HG03095 (cell line): ENCODE data around the gene PTGDR.

Experiments
- ATAC-seq: cut with Tn5 transposase; IDR thresholded peaks from one replicate; pipeline ENCODE4 v1.9.1; 2021; ENCODE audit warnings: moderate library complexity; ENCODE audit not compliant: unreplicated experiment

The PTGDR gene, protein sequence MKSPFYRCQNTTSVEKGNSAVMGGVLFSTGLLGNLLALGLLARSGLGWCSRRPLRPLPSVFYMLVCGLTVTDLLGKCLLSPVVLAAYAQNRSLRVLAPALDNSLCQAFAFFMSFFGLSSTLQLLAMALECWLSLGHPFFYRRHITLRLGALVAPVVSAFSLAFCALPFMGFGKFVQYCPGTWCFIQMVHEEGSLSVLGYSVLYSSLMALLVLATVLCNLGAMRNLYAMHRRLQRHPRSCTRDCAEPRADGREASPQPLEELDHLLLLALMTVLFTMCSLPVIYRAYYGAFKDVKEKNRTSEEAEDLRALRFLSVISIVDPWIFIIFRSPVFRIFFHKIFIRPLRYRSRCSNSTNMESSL

GRCh38 chr14:52267501-52268278 is at the start of gene PTGDR:
TSS of gene PTGDR (plus strand) at chr14:52267698. CDS start at chr14:52267815, 117 bp downstream.
- no peak for ATAC-seq

DNA sequence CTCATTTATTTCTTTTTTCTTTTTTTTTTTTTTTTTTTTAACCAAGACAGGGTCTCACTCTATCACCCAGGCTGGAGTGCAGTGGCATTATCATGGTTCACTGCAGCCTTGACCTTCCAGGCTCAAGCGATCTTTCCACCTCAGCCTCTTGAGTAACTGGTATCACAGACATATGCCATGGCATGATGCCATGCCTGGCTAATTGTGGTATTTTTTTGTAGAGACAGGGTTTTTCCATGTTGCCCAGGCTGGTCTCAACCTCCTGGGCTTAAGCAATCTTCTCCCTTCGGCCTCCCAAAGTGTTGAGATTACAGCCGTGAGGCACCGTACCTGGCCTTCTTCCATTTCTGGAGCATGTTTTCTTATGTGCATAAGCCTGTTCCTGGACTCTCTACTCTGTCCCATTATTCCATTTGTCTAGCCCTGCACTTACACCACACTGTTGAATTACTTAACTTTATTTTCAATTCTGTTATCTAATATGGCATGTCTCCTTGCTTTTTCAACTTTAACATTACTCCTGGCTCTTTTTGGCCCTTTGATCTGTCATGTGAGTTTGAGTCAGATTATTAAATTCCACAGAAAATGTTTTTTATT is 47.9 kb upstream of the PTGDR start:
- no peak for ATAC-seq

DNA sequence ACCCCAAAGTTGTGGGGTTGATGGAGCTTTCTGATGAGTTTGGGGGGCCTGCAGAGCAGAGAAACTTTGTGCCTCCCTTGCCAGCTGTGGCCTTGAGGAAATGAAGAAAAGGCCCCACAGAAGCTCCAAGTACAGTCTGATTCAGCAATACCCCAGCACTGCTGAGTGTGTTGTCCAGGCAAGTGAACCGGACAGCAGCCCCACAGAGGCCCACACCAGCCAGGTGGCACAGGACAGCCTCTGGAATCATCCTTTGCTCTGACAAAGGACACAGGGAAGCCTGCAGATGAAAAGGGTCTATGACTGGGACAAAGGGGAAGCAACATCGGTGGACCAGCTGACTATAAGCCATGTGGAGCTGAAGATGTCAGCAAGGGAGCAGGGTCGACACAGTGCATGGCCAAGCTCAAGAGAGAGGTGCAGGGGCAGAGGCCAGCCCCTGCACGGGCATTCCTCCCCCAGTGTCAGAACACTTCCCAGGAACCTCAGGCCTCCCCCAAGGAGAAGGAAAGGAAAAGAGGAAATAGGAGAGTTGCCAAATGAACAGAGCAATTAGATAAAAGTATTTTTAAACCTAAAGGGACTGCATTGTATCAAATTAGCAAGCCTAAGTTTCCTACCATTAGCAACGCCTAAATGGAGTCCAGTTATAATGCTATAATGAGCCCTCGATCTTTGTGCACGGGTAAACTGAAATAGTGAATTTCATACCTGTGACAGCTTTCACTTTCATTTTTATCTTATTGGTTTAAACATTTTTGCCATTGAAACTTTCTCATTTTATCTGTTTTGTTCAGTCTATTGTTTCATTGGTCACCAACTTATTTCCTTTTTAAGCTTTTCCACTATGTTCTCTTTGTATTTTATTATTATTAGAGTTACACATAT is 46.3 kb upstream of the PTGDR start:
- no peak for ATAC-seq

- no peak for ATAC-seq
Measured at GRCh38 chr14:52222901-52223300, 44.6 kb upstream of the PTGDR start.

GRCh38 chr14:52227619-52228222 is 39.8 kb upstream of the PTGDR start:
- no peak for ATAC-seq

DNA sequence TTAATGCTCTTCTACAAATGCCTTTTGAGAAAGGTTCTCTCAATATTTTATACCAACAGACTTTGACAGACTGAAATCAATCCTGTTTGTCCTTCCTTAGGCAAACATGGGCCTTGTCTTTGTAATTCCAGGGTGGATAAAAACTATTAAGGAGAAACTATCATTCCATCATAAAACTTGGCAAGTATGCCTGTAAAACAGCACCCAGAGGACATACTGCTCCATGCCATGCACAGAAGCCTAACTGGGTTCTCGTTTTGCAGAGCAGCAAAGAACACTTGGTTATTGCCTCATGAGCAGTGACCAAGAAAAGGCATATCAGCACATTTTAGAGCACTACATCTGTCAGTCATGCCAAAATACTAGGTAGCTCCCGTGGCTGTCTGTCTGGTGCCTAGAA is 33.8 kb upstream of the PTGDR start:
- ATAC-seq: no peak

DNA sequence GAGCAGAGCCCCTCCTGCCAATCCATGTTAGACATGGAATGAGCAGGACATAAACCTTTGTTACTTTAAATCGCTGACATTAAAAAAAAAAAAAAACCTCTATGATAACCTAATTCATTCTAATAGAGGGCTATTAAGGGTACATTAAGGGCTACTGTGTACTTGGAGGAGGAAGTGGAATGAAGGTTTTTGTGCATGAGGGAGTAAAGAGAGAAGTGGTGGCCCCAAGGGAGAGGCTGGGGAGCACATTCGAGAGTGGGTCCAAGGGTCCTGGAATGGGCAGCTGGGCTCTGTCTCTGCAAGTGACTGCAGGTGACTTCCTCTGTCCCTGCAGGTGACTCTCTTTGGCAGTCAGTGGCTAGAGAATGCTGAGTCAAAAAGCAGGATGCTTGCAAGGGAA is 32.1 kb upstream of the PTGDR start:
- ATAC-seq: no peak

GRCh38 chr14:52235866-52236510 is 31.5 kb upstream of the PTGDR start:
- no peak for ATAC-seq

GRCh38 chr14:52238682-52239081 is 28.8 kb upstream of the PTGDR start:
- ATAC-seq: no peak

- no peak for ATAC-seq
Measured at GRCh38 chr14:52240623-52241022, 26.9 kb upstream of the PTGDR start.

DNA sequence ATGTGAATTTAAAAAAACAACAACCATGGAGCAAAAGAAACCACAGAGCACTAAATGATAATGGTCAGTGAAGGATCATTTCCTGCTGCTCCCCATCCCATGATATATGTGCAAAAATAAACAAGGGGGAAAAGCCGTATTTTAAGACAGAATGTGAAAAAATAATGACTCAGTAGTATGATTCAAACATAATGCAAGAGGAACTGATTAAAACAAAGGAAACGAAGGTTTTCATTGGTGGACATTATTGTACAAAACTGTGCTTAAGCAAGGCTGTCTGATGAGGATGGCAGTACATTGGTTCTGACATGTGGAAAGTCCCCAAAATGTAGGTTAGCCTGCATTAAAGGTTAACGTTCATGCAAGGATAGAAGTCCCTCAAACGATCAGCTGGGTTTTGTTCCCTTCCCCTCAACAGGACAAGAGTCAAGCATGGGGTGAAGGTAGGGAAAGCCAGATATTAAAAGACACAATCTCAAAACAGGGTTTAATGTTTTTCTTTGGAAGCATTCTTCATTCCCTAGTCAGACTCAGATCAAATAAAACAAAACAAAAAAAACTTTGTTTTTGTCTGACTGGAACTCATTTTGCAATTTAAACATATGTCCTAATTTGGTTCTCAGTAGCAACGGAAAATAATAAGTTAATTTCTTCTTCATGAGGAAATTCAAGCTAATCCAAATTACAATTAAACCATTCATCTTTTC is 26.3 kb upstream of the PTGDR start:
- no peak for ATAC-seq

GRCh38 chr14:52244328-52244727 is 23.2 kb upstream of the PTGDR start:
- ATAC-seq: peak; percentile 80

DNA sequence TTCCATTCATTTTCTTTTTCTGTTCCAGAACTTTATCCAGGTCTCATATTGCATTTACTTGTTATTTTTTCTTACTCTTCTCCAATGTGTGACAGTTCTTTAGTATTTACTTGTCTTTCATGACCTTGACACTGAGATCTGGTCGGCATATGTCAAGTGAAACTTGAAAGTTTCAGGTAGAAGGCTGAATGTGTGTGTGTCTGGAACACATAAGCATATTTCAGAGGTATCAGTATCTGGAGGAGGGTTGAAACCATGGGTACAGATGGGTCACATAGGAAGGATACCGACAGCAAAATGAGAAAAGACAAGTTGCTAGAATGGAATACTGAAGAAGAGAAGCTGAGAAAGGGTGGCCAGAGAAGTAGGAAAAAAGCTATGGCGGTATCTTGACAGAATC is 22.5 kb upstream of the PTGDR start:
- ATAC-seq: no peak

DNA sequence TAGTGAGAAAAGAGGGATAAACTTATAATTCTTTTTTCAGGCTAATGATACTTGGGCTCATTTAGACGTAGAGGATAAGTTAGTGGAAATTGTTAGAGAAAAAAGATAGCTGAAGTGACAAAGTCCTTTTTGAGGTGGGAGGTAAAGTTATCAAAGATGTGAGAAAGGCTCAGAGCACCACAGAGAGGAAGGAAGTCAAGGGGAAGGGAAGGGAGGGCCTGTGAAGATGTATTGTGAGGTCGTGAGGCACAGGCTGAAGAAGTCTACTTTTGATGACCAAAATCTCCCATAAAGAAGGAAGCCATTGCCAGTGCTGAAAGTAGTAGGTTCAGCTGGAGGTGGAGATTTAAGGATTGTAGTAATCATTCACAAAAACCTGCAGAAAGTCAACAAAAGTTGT is 19.4 kb upstream of the PTGDR start:
- ATAC-seq: no peak

GRCh38 chr14:52251724-52252123 is 15.8 kb upstream of the PTGDR start:
- no peak for ATAC-seq

DNA sequence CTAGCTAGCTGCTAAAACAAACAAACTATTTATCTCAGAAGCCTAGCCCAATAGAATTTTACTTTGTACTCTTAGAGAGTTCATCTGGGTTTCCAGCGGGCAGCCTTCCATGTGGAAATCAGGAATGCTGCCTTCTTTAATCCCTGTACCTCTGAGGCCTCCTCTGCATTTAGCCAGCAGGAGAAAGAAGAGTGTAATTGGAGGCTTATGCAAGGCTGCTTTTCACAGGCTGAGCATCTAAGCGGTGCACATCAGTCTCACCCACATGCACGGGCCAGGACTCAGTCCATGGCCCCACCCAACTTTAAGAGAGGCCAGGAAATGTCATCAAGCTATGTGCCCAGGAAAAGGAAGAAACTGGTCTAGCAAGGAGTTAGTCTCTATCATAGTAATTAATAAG is 14.0 kb upstream of the PTGDR start:
- no peak for ATAC-seq

GRCh38 chr14:52254086-52254485 is 13.4 kb upstream of the PTGDR start:
- no peak for ATAC-seq

DNA sequence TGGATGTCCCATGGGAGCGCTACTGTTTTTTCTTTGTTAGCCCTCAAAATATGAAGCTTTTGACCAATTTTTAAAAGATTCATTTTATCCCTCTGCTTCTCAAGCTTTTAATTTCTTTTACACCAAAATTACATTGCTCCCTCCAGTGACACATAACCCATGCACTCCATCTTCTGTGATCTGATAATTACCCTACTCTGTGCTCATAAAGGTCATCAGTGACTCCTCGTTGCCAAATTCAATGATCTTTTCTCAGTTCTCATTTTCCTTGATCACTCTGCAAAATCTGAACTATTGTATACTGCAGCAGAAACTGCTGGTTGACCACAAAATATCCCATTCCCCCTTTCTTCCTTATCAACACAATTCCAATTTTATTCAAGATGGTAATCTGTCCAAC is 8.7 kb upstream of the PTGDR start:
- ATAC-seq: no peak

GRCh38 chr14:52259434-52259833 is 8.1 kb upstream of the PTGDR start:
- no peak for ATAC-seq
